DMS114 treated with DMSO at 0.1 percent for 48 hours (cell line): ENCODE data around the gene ARID4B.
"Not testable (repeated sequence)": the region's sequence is repeated elsewhere in the genome, so short reads cannot be mapped to it uniquely, and the experiment has no call there.

Experiments
- DNase-seq: peaks from one replicate; lab custom pipeline; 2025; ENCODE audit not compliant: unreplicated experiment; lab: John Stamatoyannopoulos, UW

ARID4B gene

GRCh38 chr1:235239851-235240250, 88.1 kb downstream of the ARID4B start:
- DNase-seq, result no peak

DNA sequence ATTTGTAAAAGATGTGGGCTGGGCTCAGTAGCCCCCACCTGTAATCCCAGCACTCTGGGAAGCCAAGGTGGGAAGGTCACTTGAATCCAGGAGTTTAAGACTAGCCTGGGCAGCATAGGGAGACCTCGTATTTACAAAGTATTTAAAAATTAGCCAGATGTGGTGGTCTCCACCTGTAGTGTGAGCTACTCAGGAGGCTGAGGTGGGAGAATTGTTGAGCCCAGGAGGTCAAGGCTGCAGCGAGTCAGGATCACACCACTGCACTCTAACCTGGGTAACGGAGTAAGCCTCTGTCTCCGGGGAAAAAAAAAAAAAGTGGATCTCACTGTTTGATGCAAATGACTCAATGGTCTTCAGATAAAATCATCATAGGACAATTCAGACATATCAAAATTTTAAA, 89.4 kb downstream of the ARID4B start:
- DNase-seq, result no peak

DNA sequence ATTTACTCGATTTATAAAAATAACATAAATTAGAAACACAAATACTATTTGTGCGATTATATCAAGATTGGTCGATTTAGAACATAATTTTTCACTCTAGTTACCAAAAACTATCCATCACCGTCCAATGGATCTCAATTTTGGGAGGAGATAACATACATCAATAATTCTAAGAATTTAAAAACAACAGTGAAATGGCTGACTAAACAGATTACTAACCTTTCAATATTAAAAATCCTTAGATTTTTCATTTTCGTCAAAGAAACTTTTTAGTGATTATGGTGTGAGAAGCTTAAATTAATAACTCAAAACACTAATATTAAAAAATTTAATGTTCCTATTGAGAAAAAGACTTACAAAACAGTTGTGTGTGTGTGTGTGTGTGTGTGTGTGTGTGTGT, 91.9 kb downstream of the ARID4B start:
- no peak for DNase-seq

DNA sequence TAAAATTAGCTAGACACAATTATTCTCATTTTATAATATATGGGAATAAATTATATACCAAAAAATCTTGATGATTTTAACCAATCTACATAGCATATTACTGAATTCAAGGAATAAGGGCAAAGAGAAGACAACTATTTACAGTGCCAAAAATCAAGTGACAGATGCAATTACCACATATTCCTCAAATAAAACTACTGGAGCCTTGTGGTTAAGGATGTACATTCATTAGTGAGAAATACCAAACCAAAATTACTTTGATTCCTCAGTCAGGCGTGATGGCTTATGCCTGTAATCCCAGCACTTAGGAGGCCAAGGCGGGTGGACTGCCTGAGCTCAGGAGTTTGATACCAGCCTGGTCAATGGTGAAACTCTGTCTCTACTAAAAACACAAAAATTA, 98.1 kb downstream of the ARID4B start:
- no peak for DNase-seq

GRCh38 chr1:235227414-235227813, 100.6 kb downstream of the ARID4B start:
- DNase-seq, result no peak

GRCh38 chr1:235226933-235227332, 101.0 kb downstream of the ARID4B start:
- no peak for DNase-seq

DNA sequence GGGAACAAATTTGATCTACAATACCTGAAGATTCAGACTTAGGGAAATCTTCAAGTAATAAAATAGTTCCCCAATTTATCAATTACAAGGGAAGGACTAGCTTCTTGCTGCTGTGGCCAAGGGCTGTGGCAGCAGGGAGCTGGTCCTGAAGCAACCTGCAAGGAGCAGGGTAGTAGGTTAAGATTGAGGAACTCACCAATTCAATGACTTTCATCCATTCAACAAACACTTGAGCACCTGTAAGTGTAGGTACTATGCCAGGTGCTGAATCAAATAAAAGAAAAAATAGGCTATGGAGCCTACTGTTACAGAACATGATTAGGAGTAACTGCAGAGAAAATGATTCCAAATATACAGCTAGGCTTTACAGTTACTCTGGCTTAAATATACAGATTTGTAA, 102.7 kb downstream of the ARID4B start:
- no peak for DNase-seq

- DNase-seq, result no peak
These were observed 106.2 kb downstream of the ARID4B start for GRCh38 chr1:235221653-235222375.

GRCh38 chr1:235215453-235215852, 112.5 kb downstream of the ARID4B start:
- DNase-seq, result no peak

DNA sequence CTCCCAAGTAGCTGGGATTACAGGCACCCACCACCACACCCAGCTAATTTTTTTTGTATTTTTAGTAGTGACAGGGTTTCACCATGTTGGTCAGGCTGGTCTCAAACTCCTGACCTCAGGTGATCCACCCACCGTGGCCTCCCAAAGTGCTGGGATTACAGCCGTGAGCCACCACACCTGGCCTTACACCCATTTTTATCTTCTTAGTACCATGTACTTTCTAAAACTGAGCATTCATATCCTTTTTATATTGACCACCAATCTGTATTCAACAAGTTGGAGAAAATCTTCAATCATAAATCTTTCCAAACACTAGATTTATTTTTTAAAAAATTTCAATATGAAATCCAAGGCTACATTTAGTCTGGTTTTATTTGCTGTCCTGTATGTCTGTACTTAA, 113.0 kb downstream of the ARID4B start:
- DNase-seq, result not testable (repeated sequence)

DNA sequence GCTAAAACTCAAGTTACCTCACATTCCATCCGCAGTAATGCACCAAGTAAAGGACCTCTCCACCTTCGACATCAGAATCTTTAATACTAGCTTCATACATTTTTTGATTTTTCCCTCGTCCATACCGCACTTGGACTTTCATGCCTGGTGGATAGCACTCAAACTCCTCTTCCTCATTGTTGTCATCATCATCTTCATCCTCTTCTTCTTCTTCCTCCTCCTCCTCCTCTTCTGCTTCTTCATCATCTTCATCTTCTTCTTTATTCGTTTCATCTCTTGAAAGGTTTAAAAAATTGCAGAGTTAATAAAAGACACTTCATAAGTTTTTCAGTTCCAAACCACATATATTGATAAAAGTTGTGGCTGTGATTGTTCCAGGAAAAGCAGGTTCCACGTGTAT, 114.2 kb downstream of the ARID4B start:
- no peak for DNase-seq

GRCh38 chr1:235211517-235211916, 116.5 kb downstream of the ARID4B start:
- DNase-seq, result no peak

- no peak for DNase-seq
These were observed 120.8 kb downstream of the ARID4B start for GRCh38 chr1:235207209-235207565.

- no peak for DNase-seq
These were observed 121.3 kb downstream of the ARID4B start for GRCh38 chr1:235206533-235207208.

GRCh38 chr1:235205687-235206086, 122.3 kb downstream of the ARID4B start:
- no peak for DNase-seq

DNA sequence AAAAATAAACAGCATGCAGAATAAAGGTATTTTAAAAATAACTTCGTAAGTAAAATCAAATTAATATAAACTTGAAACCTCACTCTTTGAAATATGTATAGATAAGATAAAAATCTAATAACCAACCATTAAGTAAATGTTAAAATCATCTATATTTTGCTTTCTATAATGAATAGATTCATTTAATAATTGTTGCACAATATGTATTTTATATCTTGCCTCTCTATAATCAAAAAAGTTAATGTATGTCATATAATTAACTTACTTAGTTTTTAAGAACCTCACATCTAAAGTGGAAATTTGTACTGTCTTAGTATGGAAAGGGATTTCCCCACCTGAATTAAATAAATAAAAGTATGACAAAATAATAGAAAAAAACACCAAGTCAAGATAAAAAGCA, 124.6 kb downstream of the ARID4B start:
- no peak for DNase-seq

DNA sequence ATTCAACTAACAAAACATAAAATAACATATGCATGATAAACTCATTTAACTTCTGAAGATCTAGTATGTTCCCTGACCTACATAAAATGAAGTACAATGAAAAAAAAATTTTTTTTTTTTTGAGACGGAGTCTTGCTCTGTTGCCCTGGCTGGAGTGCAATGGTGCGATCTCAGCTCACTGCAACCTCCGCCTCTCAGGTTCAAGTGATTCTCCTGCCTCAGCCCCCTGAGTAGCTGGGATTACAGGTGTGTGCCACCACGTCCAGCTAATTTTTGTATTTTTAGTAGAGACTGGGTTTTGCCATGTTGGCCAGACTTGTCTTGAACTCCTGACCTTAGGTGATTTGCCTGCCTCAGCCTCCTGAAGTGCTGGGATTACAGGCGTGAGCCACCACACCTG, 125.5 kb downstream of the ARID4B start:
- not testable (repeated sequence) for DNase-seq

- DNase-seq, result no peak
These were observed 128.5 kb downstream of the ARID4B start for GRCh38 chr1:235199441-235199840.

DNA sequence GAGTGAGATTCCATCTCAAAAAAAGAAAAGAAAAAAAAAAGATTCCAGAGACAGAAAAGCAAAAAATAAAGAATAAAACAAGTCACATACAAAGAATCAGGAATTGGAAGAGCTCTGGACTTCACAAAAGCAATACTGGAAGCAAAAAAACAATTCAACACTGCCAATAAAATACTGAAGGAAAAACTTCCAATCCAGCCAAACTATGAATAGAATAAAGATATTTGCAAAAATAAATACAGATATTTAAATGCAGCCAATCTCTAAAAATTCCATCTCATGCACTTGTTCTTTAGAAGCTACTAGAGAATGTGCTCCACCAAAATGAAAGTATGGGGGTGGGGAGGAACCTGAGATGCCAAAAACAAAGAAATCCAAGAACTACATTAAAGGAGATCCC, 137.5 kb downstream of the ARID4B start:
- DNase-seq, result no peak

DNA sequence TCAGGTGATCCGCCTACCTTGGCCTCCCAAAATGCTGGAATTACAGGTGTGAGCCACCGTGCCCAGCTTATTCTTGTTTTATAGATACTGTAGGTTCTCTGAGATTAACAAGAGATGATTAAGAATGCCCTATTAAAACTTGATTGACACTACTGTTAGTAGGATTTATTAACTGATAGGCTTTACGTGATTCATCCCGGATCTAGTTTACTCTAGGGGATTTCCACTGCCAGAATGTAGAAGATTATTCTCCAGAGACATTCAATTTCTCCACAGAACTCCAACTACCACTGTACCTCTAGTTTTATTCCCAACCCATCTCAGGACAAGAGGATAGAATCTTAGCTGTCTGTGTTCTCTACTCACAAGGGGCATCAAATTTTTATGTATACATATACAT, 140.7 kb downstream of the ARID4B start:
- no peak for DNase-seq

- no peak for DNase-seq
These were observed 146.3 kb downstream of the ARID4B start for GRCh38 chr1:235181561-235182245.

GRCh38 chr1:235180916-235181460, 147.0 kb downstream of the ARID4B start:
- no peak for DNase-seq
